GM18520 (cell line): ENCODE data around the gene DCLK1.

Experiments used
- ATAC-seq: cut with Tn5 transposase; IDR thresholded peaks from one replicate; pipeline ENCODE4 v1.9.1; 2021; ENCODE audit not compliant: unreplicated experiment

Gene DCLK1

DNA sequence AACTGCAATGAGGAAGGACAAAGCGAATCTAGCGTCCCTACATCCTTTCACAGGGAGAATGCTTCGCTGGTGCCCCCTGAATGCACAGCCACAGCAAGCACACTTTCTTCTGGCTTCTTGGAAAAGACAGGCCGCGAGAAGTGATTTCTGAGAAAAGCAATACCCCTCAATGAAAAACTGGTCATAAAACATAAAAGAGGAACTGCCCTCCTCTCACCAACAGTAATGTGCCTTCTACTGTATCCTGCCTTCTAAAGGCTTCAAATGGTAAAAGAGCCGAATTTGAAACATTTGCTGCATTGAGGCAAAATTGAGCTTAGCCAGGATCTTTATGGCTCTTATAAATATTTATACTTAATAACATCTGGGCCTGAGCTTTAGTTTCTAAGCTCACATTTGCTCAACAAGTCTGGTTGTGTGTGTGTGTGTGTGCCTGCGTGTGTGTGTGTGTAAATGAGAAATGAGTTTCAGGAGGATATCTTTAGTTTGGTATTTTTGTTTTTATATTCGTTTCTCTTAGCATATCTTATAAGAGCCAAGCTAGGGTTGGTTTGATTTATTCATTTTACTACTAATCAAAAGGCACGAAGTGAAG, 408.6 kb downstream of the DCLK1 start:
- ATAC-seq, result no peak

DNA sequence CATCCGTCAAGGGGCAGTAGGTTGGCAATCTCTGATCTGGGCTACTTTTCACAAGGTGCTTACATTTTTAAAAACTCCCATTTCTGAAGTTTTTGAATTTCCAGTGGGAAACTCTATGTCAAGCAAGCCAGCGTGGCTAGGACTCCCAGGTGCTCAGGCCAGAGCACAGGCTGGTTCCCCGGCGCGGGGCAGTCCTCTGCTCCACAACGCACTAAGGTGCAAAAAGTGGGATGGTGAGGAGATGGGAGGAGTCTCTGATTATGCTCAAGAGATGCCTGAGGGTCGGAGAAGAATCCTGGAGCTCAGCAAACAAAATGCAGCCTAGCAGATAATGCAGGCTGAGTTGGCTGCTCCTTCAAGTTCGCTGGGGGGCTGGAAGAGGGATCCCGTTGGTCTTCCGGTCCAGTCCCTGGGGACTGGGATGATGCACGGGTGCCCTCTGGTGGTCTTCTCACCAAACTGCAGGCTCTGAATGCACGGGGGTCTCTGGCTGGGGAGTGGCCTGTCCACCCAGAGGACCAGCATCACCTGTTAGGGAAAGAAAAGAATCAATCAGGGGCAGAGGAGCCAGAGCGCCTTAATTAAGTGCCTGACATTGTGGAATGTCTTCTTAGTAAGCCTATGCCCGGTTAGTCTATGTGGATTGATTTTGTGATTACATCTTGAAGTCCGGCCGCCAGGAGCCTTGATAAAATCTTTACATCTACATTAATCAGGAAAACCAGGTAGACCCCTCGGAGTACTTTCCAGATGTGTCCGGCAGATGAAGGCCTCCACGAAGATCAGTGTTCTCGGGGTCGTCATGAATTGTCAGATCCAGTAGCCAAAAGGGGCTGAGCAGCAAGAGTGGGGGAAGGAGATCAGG, 410.3 kb downstream of the DCLK1 start:
- no peak for ATAC-seq

DNA sequence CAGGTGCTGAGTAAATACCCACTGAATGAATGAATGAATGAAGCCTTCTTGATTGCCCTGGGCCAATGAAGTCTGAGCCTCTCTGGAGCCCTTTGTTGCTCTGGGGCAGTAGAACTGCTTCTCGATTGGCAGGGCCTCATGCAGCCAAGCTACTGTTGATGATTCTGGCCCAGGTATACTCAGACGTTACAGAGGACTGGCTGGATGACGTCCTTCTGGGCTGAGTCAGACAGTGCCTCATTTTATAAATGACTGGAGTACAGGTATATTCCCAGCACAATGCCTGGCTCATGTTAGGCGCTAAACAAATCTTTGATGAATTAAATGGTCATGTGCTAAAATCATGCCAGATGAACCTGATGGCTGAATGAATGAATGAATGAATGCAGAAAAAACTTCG, 410.9 kb downstream of the DCLK1 start:
- ATAC-seq, result no peak
